GM23338 (cell line): ENCODE results near the gene GHR. TPM values are rescaled to one million over a fixed set of nuclear protein-coding genes. Genes with fewer than 3 reads are reported as not detected.

Experiments used
- ATAC-seq: fragments of 200-7000 bp; cut with Tn5 transposase; 3 replicates; pipeline ENCODE4 v1.9.1; 2020
- DNase-seq: peaks from one replicate; pipeline ENCODE4 v3.0.0-alpha.2; 2015; ENCODE audit warnings: low spot score
- H2AFZ ChIP-seq: fragments of 200-600 bp; sonication (generic); 2 replicates; pipeline ENCODE4 v1.8.0; 2016; ENCODE audit warnings: antibody characterized with exemption, mild to moderate bottlenecking, moderate library complexity
- H3F3A ChIP-seq: fragments of 200-600 bp; sonication (generic); replicated peaks from 2 replicates; pipeline ENCODE4 v1.8.0; 2017; ENCODE audit warnings: antibody characterized with exemption, mixed run types, low read depth
- H3K27ac ChIP-seq: fragments of 200-600 bp; sonication (generic); 2 replicates; pipeline ENCODE4 v1.6.1; 2016; ENCODE audit warnings: low read depth
- H3K27me3 ChIP-seq: fragments of 200-600 bp; sonication (generic); 2 replicates; pipeline ENCODE4 v1.8.0; 2016; ENCODE audit warnings: mild to moderate bottlenecking, mixed run types, moderate library complexity; ENCODE audit not compliant: insufficient read depth
- H3K36me3 ChIP-seq: fragments of 200-600 bp; sonication (generic); 2 replicates; pipeline ENCODE4 v1.8.0; 2016; ENCODE audit warnings: mild to moderate bottlenecking; ENCODE audit not compliant: insufficient read depth
- H3K4me1 ChIP-seq: fragments of 200-600 bp; sonication (generic); 2 replicates; pipeline ENCODE4 v1.8.0; 2016; ENCODE audit warnings: mild to moderate bottlenecking, moderate library complexity; ENCODE audit not compliant: insufficient read depth
- H3K4me2 ChIP-seq: fragments of 200-600 bp; sonication (generic); 2 replicates; pipeline ENCODE4 v1.7.1; 2017; ENCODE audit warnings: mixed run types
- H3K4me3 ChIP-seq: fragments of 200-600 bp; sonication (generic); 2 replicates; pipeline ENCODE4 v1.6.1; 2016; ENCODE audit warnings: mixed run types
- H3K79me2 ChIP-seq: fragments of 200-600 bp; sonication (generic); replicated peaks from 2 replicates; pipeline ENCODE4 v1.8.0; 2017; ENCODE audit warnings: mild to moderate bottlenecking; ENCODE audit not compliant: insufficient read depth
- H3K9me2 ChIP-seq: fragments of 200-600 bp; sonication (generic); 2 replicates; pipeline ENCODE4 v1.8.0; 2017; ENCODE audit not compliant: insufficient read depth
- H4K20me1 ChIP-seq: fragments of 200-600 bp; sonication (generic); replicated peaks from 2 replicates; pipeline ENCODE4 v1.8.0; 2017; ENCODE audit warnings: mild to moderate bottlenecking; ENCODE audit not compliant: insufficient read depth
- H3K27ac Mint-ChIP-seq: 2 replicates; pipeline ENCODE4 v1.8.0; 2020; ENCODE audit warnings: inconsistent platforms, mild to moderate bottlenecking, moderate library complexity, mixed read lengths
- H3K27me3 Mint-ChIP-seq: 3 replicates; pipeline ENCODE4 v1.8.0; 2022; ENCODE audit warnings: low read depth, mild to moderate bottlenecking, moderate library complexity, mixed read lengths, inconsistent platforms; ENCODE audit not compliant: insufficient read depth, poor library complexity
- H3K36me3 Mint-ChIP-seq: 3 replicates; pipeline ENCODE4 v1.8.0; 2021; ENCODE audit warnings: low read depth, mild to moderate bottlenecking, inconsistent platforms, moderate library complexity, mixed read lengths
- H3K4me1 Mint-ChIP-seq: 3 replicates; pipeline ENCODE4 v1.8.0; 2020; ENCODE audit warnings: mild to moderate bottlenecking, inconsistent platforms, mixed read lengths
- H3K4me3 Mint-ChIP-seq: 3 replicates; pipeline ENCODE4 v1.8.0; 2021; ENCODE audit warnings: moderate library complexity, mild to moderate bottlenecking, inconsistent platforms, mixed read lengths
- H3K9me3 Mint-ChIP-seq: 3 replicates; pipeline ENCODE4 v1.8.0; 2020; ENCODE audit warnings: moderate library complexity, mild to moderate bottlenecking, inconsistent platforms, mixed read lengths
- CREB1 ChIP-seq: fragments of 250-450 bp; sonication (Bioruptor Pico); IDR thresholded peaks from 2 replicates; pipeline ENCODE4 v1.5.0; 2020; ENCODE audit warnings: low read depth, mild to moderate bottlenecking, moderate library complexity
- CTCF ChIP-seq, 2 experiments: fragments of 200-600 bp in 1 of 2; sonication (generic) in 1 of 2; conservative IDR thresholded peaks; 2 replicates each; pipeline versions ENCODE4 v1.5.1 to v1.6.1; 2016 to 2017; ENCODE audit warnings: antibody characterized with exemption in 2 of 2, low read depth in 2 of 2, mild to moderate bottlenecking in 2 of 2, moderate library complexity in 1 of 2
- ETS1 ChIP-seq: IDR thresholded peaks from 2 replicates; pipeline ENCODE4 v1.6.1; 2016; ENCODE audit warnings: antibody characterized with exemption
- EZH2 ChIP-seq: fragments of 200-600 bp; sonication (generic); IDR thresholded peaks from one replicate; pipeline ENCODE4 v1.8.0; 2017; ENCODE audit warnings: antibody characterized with exemption, mild to moderate bottlenecking, low read depth; ENCODE audit not compliant: unreplicated experiment
- EZH2phosphoT487 ChIP-seq: fragments of 200-600 bp; sonication (generic); IDR thresholded peaks from one replicate; pipeline ENCODE4 v1.8.1; 2018; ENCODE audit warnings: antibody characterized with exemption; ENCODE audit not compliant: unreplicated experiment
- JUNB ChIP-seq: IDR thresholded peaks from one replicate; pipeline ENCODE4 v1.6.1; 2016; ENCODE audit warnings: antibody characterized with exemption; ENCODE audit not compliant: unreplicated experiment
- NANOG ChIP-seq: IDR thresholded peaks from 2 replicates; pipeline ENCODE4 v1.6.1; 2016; ENCODE audit warnings: antibody characterized with exemption, borderline replicate concordance
- POLR2AphosphoS5 ChIP-seq: IDR thresholded peaks from 2 replicates; pipeline ENCODE4 v1.6.1; 2016; ENCODE audit warnings: antibody characterized with exemption, low read depth
- STAT1 ChIP-seq: IDR thresholded peaks from one replicate; pipeline ENCODE4 v1.6.1; 2016; ENCODE audit warnings: antibody characterized with exemption; ENCODE audit not compliant: unreplicated experiment
- ZNF114 ChIP-seq: fragments of 250-450 bp; sonication (Bioruptor Pico); IDR thresholded peaks from 2 replicates; pipeline ENCODE4 v1.5.0; 2020; ENCODE audit warnings: mild to moderate bottlenecking, moderate library complexity
- ZNF331 ChIP-seq: fragments of 250-450 bp; sonication (Bioruptor Pico); IDR thresholded peaks from 2 replicates; pipeline ENCODE4 v1.5.0; 2020; ENCODE audit warnings: low read depth, mild to moderate bottlenecking, moderate library complexity
- polyA plus RNA-seq: library from polyadenylated mRNA; unstranded; fragments of >200 nt; fragmentation: Nextera tagmentation; extraction: Ambion mirVana; gene quantifications from 2 replicates; pipeline ENCODE4 v1.2.1, GENCODE V29; 2016
- total RNA-seq: library from RNA; depleted of rRNA; stranded (reverse); fragments of >200 nt; shearing (Covaris generic); gene quantifications from 2 replicates; pipeline ENCODE4 v1.2.3, GENCODE V29; 2014
- TF ChIP-seq, protein P1 (sequence below): fragments of 250-450 bp; sonication (Bioruptor Pico); IDR thresholded peaks from 2 replicates; pipeline ENCODE4 v1.5.0; 2020; ENCODE audit warnings: mild to moderate bottlenecking, moderate library complexity
- TF ChIP-seq, protein P2 (sequence below): IDR thresholded peaks from one replicate; pipeline ENCODE4 v1.6.1; 2018; ENCODE audit warnings: antibody characterized with exemption; ENCODE audit not compliant: unreplicated experiment

GHR gene
- total and polyA plus RNA-seq, 2 experiments from 2014 or later, result 0.21 to 1.9 TPM

DNA sequence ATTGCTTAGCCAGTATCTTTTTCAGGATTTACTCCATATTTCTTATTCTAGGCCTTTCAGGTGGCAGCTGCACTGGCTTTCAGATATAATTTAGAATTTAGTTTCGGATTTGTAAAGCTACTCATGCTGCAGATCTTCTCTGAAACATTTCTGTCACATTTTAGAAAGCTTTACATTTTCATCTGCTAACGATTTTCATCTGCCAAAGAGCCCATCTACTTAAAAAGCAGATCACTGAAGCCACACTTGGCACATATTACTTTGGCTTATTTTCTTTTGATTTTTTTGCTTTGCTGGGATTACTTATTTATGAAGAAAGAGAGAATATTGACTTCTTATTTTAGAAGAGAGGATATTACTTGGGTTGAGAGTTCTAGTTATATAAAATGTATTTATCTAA lies 98.2 kb downstream of the GHR start:
- Histone ChIP-seq H3K36me3 (no peaks in the 10 kb centered on the region; the same call in 1 of the 2 replicates), H4K20me1 (no peaks in the 10 kb centered on the region), H3K9me2 (0 out of 2 replicates have a peak, but pooled peaks cover 6% of the 10 kb centered on the region), H3K4me1 (0 out of 2 replicates have a peak, but pooled peaks cover 2% of the 10 kb centered on the region), H3F3A (no peaks in the 10 kb centered on the region), H3K79me2 (no peaks in the 10 kb centered on the region), H3K27ac (no peak overlapping the region), H2AFZ (no peak overlapping the region), H3K4me3 (no peak overlapping the region), H3K27me3 (no peaks in the 10 kb centered on the region), H3K4me2 (no peak overlapping the region)
- Mint-ChIP-seq H3K27me3 (no peaks in the 10 kb centered on the region), H3K4me3 (no peak overlapping the region), H3K4me1 (no peaks in the 10 kb centered on the region; the same call in 2 of the 3 replicates), H3K9me3 (peaks cover 36% of the 10 kb centered on the region), H3K27ac (no peak overlapping the region), H3K36me3 (peaks cover 14% of the 10 kb centered on the region; the same call in 2 of the 3 replicates)
- DNase-seq (no peak), ATAC-seq (no peak)
- no peak for TF ChIP-seq STAT1
- TF ChIP-seq, protein P1, sequence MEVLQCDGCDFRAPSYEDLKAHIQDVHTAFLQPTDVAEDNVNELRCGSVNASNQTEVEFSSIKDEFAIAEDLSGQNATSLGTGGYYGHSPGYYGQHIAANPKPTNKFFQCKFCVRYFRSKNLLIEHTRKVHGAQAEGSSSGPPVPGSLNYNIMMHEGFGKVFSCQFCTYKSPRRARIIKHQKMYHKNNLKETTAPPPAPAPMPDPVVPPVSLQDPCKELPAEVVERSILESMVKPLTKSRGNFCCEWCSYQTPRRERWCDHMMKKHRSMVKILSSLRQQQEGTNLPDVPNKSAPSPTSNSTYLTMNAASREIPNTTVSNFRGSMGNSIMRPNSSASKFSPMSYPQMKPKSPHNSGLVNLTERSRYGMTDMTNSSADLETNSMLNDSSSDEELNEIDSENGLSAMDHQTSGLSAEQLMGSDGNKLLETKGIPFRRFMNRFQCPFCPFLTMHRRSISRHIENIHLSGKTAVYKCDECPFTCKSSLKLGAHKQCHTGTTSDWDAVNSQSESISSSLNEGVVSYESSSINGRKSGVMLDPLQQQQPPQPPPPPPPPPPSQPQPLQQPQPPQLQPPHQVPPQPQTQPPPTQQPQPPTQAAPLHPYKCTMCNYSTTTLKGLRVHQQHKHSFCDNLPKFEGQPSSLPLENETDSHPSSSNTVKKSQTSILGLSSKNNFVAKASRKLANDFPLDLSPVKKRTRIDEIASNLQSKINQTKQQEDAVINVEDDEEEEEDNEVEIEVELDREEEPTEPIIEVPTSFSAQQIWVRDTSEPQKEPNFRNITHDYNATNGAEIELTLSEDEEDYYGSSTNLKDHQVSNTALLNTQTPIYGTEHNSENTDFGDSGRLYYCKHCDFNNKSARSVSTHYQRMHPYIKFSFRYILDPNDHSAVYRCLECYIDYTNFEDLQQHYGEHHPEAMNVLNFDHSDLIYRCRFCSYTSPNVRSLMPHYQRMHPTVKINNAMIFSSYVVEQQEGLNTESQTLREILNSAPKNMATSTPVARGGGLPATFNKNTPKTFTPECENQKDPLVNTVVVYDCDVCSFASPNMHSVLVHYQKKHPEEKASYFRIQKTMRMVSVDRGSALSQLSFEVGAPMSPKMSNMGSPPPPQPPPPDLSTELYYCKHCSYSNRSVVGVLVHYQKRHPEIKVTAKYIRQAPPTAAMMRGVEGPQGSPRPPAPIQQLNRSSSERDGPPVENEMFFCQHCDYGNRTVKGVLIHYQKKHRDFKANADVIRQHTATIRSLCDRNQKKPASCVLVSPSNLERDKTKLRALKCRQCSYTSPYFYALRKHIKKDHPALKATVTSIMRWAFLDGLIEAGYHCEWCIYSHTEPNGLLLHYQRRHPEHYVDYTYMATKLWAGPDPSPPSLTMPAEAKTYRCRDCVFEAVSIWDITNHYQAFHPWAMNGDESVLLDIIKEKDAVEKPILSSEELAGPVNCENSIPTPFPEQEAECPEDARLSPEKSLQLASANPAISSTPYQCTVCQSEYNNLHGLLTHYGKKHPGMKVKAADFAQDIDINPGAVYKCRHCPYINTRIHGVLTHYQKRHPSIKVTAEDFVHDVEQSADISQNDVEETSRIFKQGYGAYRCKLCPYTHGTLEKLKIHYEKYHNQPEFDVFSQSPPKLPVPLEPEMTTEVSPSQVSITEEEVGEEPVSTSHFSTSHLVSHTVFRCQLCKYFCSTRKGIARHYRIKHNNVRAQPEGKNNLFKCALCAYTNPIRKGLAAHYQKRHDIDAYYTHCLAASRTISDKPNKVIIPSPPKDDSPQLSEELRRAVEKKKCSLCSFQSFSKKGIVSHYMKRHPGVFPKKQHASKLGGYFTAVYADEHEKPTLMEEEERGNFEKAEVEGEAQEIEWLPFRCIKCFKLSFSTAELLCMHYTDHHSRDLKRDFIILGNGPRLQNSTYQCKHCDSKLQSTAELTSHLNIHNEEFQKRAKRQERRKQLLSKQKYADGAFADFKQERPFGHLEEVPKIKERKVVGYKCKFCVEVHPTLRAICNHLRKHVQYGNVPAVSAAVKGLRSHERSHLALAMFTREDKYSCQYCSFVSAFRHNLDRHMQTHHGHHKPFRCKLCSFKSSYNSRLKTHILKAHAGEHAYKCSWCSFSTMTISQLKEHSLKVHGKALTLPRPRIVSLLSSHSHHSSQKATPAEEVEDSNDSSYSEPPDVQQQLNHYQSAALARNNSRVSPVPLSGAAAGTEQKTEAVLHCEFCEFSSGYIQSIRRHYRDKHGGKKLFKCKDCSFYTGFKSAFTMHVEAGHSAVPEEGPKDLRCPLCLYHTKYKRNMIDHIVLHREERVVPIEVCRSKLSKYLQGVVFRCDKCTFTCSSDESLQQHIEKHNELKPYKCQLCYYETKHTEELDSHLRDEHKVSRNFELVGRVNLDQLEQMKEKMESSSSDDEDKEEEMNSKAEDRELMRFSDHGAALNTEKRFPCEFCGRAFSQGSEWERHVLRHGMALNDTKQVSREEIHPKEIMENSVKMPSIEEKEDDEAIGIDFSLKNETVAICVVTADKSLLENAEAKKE, result no peak
- TF ChIP-seq CTCF (conservative IDR thresholded peaks at IDR 0.05; ENCODE audit: low read depth in 2 of 2), result no peak
- no peak for TF ChIP-seq CREB1
- TF ChIP-seq EZH2, result no peak
- TF ChIP-seq JUNB, result no peak
- no peak for TF ChIP-seq POLR2AphosphoS5
- no peak for TF ChIP-seq ZNF114 (CRISPR knock-in tag)
- no peak for TF ChIP-seq ZNF331 (CRISPR knock-in tag)
- TF ChIP-seq EZH2phosphoT487, result no peak
- TF ChIP-seq ETS1, result no peak
- TF ChIP-seq NANOG, result no peak
- TF ChIP-seq, protein P2, sequence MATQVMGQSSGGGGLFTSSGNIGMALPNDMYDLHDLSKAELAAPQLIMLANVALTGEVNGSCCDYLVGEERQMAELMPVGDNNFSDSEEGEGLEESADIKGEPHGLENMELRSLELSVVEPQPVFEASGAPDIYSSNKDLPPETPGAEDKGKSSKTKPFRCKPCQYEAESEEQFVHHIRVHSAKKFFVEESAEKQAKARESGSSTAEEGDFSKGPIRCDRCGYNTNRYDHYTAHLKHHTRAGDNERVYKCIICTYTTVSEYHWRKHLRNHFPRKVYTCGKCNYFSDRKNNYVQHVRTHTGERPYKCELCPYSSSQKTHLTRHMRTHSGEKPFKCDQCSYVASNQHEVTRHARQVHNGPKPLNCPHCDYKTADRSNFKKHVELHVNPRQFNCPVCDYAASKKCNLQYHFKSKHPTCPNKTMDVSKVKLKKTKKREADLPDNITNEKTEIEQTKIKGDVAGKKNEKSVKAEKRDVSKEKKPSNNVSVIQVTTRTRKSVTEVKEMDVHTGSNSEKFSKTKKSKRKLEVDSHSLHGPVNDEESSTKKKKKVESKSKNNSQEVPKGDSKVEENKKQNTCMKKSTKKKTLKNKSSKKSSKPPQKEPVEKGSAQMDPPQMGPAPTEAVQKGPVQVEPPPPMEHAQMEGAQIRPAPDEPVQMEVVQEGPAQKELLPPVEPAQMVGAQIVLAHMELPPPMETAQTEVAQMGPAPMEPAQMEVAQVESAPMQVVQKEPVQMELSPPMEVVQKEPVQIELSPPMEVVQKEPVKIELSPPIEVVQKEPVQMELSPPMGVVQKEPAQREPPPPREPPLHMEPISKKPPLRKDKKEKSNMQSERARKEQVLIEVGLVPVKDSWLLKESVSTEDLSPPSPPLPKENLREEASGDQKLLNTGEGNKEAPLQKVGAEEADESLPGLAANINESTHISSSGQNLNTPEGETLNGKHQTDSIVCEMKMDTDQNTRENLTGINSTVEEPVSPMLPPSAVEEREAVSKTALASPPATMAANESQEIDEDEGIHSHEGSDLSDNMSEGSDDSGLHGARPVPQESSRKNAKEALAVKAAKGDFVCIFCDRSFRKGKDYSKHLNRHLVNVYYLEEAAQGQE, result no peak
